ENCODE results near the gene MED9.

The MED9 gene

GRCh38 chr17:17540278-17540906, 63.6 kb downstream of the MED9 start:
- DNase-seq: no peak

GRCh38 chr17:17540935-17541639, 64.3 kb downstream of the MED9 start:
- no peak for DNase-seq

GRCh38 chr17:17541640-17542001, 64.8 kb downstream of the MED9 start:
- DNase-seq: no peak

Measured in activated CD4-positive, alpha-beta T cell treated with anti-CD3 and anti-CD28 coated beads for 4 hours (primary cell).